Right atrium auricular region (tissue), 2 donors: ENCODE measurements around the gene CCDC12. TPM values are rescaled to one million over a fixed set of nuclear protein-coding genes. Genes with fewer than 3 reads are reported as not detected.
A peak's percentile ranks its signal among the peaks of the same experiment; 100 is the strongest.

Source experiments
- DNase-seq: peaks from one replicate; pipeline ENCODE4 v3.0.0-alpha.2; 2019; ENCODE audit warnings: low spot score
- H3K27ac ChIP-seq, 2 donors: fragments of 200-600 bp; sonication (generic); 1 replicate in 1 of 2; 2 replicates in 1 of 2; pipeline ENCODE4 v1.5.1; 2016 to 2019
- H3K27me3 ChIP-seq, 2 donors: fragments of 200-600 bp; sonication (generic); one replicate each; pipeline versions ENCODE4 v1.5.1 to v1.6.0; 2017 to 2019
- H3K36me3 ChIP-seq: fragments of 200-600 bp; sonication (generic); one replicate; pipeline ENCODE4 v1.5.1; 2016
- H3K4me1 ChIP-seq, 2 donors: fragments of 200-600 bp; sonication (generic); one replicate each; pipeline versions ENCODE4 v1.5.1 to v1.6.0; 2017 to 2019
- H3K4me3 ChIP-seq, 2 donors: fragments of 200-600 bp; sonication (generic); 1 replicate in 1 of 2; 2 replicates in 1 of 2; pipeline ENCODE4 v1.5.1; 2017 to 2019; ENCODE audit warnings: mild to moderate bottlenecking in 1 of 2, moderate library complexity in 1 of 2
- H3K9me3 ChIP-seq, 2 donors: fragments of 200-600 bp; sonication (generic); one replicate each; pipeline ENCODE4 v1.5.1; 2019
- total RNA-seq, 2 donors: library from RNA; depleted of rRNA; stranded (reverse); fragments of >200 nt; gene quantifications; one replicate each; pipeline ENCODE4 v1.1.0, GENCODE V29; 2016
- TF ChIP-seq, protein P1 (sequence below), 2 donors: fragments of 200-600 bp; sonication (generic); IDR thresholded peaks; one replicate each; pipeline ENCODE4 v1.5.1; 2019; ENCODE audit warnings: antibody characterized with exemption in 2 of 2

CCDC12 gene
- total RNA-seq, 2 donors from 2014 or later = 27.5 to 38.6 TPM

DNA sequence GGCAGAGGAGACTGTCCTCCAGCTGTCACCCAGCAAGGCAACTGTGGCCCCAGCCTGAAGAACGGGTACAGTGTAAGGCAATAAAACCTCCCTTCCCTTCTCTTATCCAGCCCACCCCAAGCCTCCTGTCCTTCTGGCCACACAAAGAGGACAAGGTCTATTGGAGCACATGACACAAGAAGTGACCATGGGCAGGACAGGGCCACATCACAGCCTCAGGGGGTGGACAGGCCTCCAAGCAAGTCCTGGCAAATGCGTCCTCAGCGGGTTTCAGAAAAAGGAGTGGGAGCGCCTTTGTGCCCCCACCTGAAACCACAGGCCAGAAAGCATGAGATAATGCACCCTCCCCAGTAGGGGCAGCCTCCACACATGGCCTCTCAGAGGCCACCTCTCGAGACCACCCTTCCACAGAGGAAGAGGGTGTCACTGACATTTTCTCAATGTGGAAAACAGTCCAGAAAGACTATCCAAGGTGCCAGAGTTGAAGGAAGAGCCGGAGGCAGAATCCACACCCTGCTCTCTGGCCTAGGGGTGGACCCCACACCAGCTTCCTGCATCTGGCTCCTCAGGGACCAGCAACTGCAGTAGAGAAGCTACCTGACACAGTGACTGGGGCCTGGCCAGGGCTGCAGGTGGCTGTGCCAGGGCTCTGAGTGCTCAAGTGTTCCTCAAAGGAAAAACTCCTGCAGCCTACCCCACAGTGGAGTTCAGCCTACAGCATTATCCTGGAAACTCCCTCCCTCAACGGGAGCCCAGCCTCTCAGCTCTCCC is 43.9 kb downstream of the CCDC12 start:
- TF ChIP-seq, protein P1, sequence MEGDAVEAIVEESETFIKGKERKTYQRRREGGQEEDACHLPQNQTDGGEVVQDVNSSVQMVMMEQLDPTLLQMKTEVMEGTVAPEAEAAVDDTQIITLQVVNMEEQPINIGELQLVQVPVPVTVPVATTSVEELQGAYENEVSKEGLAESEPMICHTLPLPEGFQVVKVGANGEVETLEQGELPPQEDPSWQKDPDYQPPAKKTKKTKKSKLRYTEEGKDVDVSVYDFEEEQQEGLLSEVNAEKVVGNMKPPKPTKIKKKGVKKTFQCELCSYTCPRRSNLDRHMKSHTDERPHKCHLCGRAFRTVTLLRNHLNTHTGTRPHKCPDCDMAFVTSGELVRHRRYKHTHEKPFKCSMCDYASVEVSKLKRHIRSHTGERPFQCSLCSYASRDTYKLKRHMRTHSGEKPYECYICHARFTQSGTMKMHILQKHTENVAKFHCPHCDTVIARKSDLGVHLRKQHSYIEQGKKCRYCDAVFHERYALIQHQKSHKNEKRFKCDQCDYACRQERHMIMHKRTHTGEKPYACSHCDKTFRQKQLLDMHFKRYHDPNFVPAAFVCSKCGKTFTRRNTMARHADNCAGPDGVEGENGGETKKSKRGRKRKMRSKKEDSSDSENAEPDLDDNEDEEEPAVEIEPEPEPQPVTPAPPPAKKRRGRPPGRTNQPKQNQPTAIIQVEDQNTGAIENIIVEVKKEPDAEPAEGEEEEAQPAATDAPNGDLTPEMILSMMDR (IDR thresholded peaks at IDR 0.05) = no peak

DNA sequence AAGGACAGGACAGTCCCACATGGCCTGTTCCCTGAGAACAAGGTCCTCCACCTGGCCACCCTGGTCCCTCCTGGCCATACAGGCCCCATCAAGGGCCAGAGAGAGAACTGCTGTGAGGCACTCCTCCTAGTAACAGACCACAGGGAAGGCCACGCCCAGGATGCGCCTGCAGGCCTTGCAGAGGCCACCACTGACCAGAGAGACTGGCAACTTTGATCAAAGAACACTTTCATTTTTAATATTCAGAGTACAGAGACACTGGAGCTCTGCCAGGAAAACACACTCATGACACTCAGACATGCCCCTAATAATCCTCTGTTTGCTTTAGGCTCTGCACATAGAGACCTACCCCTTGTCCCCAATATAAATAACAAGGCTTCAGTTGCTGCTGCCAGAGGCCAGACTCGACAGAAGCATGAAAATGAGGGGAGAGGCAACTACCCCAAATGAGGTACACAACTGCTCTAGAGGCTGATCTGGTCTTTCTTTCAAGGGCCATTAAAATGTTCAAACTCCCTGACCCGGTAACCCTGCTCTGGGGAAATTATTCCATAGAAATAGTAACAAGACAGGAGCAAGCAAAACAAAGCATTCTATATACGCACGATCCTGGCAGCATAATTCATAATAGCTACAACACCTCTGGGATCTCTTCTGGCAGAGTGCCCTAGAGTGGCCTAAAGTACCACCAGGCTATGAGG is 44.8 kb downstream of the CCDC12 start:
- no peak for DNase-seq
- Histone ChIP-seq H3K4me1 (peaks cover 0 to 100% of the 10 kb centered on the region in 2 donors), H3K36me3 (no peaks in the 10 kb centered on the region), H3K4me3 (no peak overlapping the region), H3K9me3 (no peaks in the 10 kb centered on the region), H3K27me3 (no peaks in the 10 kb centered on the region), H3K27ac (peak overlapping the region; percentile 85 to 91)
- TF ChIP-seq, protein P1 (IDR thresholded peaks at IDR 0.05) = no peak

More for the DNA sequence above, 43.9 kb downstream of the CCDC12 start:
- H3K9me3 ChIP-seq = no peaks in the 10 kb centered on the region
- H3K36me3 ChIP-seq = no peaks in the 10 kb centered on the region
- H3K4me3 ChIP-seq = no peak overlapping the region
- H3K27me3 ChIP-seq = no peaks in the 10 kb centered on the region
- no peak for DNase-seq
- peak overlapping the region; percentile 85 to 91 for H3K27ac ChIP-seq
- H3K4me1 ChIP-seq = peaks cover 0 to 100% of the 10 kb centered on the region in 2 donors

DNA sequence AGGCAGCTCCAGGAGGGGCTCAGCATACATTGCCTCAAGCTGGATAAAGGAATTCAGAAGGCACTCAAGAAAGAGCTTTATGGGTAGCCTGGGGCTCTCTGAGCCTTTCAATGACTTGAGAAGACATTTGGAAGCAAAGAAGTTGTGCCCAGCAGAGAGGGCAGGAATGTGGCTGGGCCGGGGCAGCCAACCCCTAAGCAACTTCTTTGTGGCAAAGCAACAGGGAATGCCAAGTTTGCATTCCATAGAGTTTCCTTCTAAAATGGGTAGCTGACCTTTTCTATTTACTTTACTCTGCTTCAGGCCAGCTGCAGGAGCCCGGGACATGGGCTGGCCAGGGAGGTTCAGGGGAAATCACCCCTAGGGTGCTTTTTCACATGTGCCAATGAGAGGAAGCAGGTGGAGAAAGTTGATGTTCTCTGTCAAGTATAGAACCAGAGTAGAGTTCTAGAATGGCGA is 45.6 kb downstream of the CCDC12 start:
- Histone ChIP-seq H3K4me3 (no peak overlapping the region), H3K9me3 (no peaks in the 10 kb centered on the region), H3K27me3 (no peaks in the 10 kb centered on the region), H3K27ac (peak overlapping the region; percentile 85 to 91), H3K36me3 (peaks cover 3% of the 10 kb centered on the region), H3K4me1 (peaks cover 0 to 100% of the 10 kb centered on the region in 2 donors)
- TF ChIP-seq, protein P1 (IDR thresholded peaks at IDR 0.05) = no peak
- DNase-seq = no peak

DNA sequence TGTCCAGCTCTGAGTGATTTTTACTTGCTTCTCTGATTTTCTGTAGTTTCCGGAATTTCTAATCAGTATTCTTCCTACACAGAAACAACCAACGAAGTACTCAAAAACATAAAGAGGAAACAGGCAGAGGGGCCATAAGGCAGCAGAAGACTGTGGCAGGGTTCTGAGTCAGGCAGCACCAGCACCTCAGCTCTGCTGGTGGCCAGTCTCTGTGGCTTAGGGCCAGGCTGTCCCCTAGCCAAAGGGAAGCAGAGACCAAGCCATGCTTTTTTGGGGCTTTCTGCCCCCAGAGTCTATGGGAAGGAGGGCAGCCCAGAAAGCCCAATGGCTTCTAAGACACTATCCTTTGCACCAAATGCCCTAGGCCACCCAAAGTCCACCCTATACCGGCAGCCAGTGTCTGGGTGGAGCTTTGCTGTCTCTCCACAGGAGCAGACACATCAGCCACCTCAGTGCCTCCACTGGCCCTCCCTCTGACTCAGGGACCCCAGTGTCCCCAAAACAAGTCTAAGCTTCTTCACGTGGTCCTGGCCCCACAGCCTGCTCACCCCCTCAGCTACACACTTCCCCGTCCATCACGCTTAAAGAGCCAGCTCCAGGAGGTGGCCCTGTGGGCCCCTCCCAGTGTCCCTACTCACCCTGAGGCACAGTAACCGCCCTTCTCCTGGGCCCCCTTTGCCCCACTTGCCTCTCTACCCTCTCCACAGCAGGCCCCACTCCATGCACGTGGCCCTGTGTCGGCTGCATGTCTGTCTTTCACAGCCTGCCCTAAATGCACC is 46.2 kb downstream of the CCDC12 start:
- TF ChIP-seq, protein P1 (IDR thresholded peaks at IDR 0.05) = no peak
- Histone ChIP-seq H3K4me1 (peaks cover 0 to 100% of the 10 kb centered on the region in 2 donors), H3K36me3 (peaks cover 6% of the 10 kb centered on the region), H3K4me3 (no peak overlapping the region), H3K27me3 (no peaks in the 10 kb centered on the region), H3K27ac (peak overlapping the region; percentile 85 to 91), H3K9me3 (no peaks in the 10 kb centered on the region)
- no peak for DNase-seq

DNA sequence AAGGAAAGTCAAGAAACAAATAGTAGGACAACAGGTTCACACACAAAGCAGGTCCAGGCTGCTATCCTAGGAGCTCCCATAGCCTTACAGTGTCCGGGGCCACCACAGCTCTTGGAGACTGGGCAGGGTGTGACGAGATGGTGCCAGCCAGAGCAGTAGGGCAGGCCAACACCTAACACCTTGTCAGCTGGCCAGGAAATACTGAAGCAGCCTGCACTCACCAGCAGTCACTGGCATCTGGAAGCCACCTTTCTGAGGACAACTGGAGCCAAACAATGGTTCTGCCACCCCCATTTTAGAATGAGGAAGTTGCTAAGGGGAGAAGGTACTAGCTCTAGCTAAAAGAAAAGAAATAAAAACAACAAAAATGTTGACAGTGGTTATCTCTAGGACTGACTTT is 47.2 kb downstream of the CCDC12 start:
- no peaks in the 10 kb centered on the region for H3K27me3 ChIP-seq
- DNase-seq = no peak

More for the DNA sequence above, 47.2 kb downstream of the CCDC12 start:
- H3K4me3 ChIP-seq = no peak overlapping the region
- H3K36me3 ChIP-seq = peaks cover 16% of the 10 kb centered on the region
- H3K4me1 ChIP-seq = peaks cover 0 to 100% of the 10 kb centered on the region in 2 donors
- TF ChIP-seq, protein P1 (IDR thresholded peaks at IDR 0.05) = no peak
- H3K9me3 ChIP-seq = no peaks in the 10 kb centered on the region
- H3K27ac ChIP-seq = peak overlapping the region; percentile 85 to 91
